DOHH2 (cell line): Measurements from ENCODE around the gene TSPAN5.

Experiments used
- EZH2phosphoT487 ChIP-seq: fragments of 200-600 bp; sonication (generic); IDR thresholded peaks from 2 replicates; pipeline ENCODE4 v1.6.1; 2017; ENCODE audit warnings: borderline replicate concordance, mild to moderate bottlenecking, antibody characterized with exemption, low read length, moderate library complexity, mixed read lengths
- TF ChIP-seq, protein P1 (sequence below): fragments of 200-600 bp; sonication (generic); IDR thresholded peaks from one replicate; pipeline ENCODE4 v1.5.1; 2014; ENCODE audit warnings: antibody characterized with exemption, mild to moderate bottlenecking, low read depth, low read length; ENCODE audit not compliant: poor library complexity, severe bottlenecking

DNA sequence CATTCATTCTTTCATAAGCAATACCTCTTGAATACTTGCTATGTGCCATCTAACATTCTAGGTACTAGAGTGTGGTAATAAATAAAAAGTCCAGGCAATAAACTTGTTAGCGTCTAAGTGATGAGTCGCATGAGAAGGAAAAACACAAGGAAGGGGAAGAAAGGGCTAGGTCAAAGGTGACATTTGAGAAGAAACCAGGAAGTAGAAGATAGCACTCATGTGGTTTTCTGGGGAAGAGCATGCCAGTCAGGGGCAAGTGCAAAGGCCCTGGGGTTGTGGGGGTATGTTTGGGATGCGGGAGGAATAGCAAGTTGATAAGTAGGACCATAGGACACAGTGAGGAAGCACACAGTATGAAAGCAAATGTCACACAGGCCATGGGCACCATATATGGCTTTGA, 157.0 kb downstream of the TSPAN5 start:
- no peak for TF ChIP-seq EZH2phosphoT487
- TF ChIP-seq, protein P1, sequence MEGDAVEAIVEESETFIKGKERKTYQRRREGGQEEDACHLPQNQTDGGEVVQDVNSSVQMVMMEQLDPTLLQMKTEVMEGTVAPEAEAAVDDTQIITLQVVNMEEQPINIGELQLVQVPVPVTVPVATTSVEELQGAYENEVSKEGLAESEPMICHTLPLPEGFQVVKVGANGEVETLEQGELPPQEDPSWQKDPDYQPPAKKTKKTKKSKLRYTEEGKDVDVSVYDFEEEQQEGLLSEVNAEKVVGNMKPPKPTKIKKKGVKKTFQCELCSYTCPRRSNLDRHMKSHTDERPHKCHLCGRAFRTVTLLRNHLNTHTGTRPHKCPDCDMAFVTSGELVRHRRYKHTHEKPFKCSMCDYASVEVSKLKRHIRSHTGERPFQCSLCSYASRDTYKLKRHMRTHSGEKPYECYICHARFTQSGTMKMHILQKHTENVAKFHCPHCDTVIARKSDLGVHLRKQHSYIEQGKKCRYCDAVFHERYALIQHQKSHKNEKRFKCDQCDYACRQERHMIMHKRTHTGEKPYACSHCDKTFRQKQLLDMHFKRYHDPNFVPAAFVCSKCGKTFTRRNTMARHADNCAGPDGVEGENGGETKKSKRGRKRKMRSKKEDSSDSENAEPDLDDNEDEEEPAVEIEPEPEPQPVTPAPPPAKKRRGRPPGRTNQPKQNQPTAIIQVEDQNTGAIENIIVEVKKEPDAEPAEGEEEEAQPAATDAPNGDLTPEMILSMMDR, result no peak
